ENCODE measurements around the gene DNAI1.

- TF ChIP-seq, protein P1, sequence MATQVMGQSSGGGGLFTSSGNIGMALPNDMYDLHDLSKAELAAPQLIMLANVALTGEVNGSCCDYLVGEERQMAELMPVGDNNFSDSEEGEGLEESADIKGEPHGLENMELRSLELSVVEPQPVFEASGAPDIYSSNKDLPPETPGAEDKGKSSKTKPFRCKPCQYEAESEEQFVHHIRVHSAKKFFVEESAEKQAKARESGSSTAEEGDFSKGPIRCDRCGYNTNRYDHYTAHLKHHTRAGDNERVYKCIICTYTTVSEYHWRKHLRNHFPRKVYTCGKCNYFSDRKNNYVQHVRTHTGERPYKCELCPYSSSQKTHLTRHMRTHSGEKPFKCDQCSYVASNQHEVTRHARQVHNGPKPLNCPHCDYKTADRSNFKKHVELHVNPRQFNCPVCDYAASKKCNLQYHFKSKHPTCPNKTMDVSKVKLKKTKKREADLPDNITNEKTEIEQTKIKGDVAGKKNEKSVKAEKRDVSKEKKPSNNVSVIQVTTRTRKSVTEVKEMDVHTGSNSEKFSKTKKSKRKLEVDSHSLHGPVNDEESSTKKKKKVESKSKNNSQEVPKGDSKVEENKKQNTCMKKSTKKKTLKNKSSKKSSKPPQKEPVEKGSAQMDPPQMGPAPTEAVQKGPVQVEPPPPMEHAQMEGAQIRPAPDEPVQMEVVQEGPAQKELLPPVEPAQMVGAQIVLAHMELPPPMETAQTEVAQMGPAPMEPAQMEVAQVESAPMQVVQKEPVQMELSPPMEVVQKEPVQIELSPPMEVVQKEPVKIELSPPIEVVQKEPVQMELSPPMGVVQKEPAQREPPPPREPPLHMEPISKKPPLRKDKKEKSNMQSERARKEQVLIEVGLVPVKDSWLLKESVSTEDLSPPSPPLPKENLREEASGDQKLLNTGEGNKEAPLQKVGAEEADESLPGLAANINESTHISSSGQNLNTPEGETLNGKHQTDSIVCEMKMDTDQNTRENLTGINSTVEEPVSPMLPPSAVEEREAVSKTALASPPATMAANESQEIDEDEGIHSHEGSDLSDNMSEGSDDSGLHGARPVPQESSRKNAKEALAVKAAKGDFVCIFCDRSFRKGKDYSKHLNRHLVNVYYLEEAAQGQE (IDR thresholded peaks at IDR 0.05; ENCODE audit: low read depth) = no peak
- TF ChIP-seq ZBTB7A (IDR thresholded peaks at IDR 0.05; ENCODE audit: low read depth) (no peak), TAF1 (IDR thresholded peaks at IDR 0.05; ENCODE audit: low read depth) (no peak), NFIC (IDR thresholded peaks at IDR 0.05) (no peak), MAX (IDR thresholded peaks at IDR 0.05) (no peak)
- TF ChIP-seq, protein P2, sequence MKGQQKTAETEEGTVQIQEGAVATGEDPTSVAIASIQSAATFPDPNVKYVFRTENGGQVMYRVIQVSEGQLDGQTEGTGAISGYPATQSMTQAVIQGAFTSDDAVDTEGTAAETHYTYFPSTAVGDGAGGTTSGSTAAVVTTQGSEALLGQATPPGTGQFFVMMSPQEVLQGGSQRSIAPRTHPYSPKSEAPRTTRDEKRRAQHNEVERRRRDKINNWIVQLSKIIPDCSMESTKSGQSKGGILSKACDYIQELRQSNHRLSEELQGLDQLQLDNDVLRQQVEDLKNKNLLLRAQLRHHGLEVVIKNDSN (IDR thresholded peaks at IDR 0.05) = no peak
Observed at GRCh38 chr9:34505370-34506120, 46.9 kb downstream of the DNAI1 start.
